Measurements from ENCODE around the gene JAM3.
"Not testable (repeated sequence)": the region's sequence is repeated elsewhere in the genome, so short reads cannot be mapped to it uniquely, and the experiment has no call there.

The JAM3 gene

DNA sequence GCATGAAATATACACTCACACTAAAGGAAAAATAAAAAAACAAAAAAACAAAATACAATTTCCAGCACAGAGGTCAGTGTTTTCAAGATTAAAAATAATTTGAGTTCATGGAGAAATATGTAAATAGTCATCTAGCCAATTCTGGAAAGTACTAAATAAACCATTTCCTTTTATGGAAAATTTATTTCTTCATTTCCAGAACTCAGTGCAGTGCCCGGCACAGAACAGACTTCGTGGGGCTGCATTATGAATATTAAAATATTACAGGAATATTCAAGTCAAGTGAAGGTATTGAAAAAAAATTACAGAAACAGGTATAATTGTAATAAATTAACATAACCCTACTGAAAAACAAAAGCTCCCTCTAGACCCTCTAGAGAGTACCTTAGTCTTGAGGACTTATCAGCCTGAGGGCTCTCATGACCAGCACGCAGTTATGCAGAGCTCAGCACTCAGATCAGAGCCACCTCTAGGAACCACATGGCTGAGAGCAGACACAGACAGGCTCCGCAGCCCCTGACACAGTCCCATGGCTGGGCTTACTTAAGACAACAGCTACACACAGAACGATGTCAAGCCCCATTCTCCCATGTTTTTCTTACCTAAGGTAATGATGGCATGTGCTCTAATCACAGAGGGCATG lies 109.3 kb downstream of the JAM3 start:
- DNase-seq (ENCODE audit: low spot score) (no peak), ATAC-seq (ENCODE audit: low read depth) (no peak)
- H3K27me3 ChIP-seq (ENCODE audit: insufficient read depth, poor library complexity, severe bottlenecking), result no peaks in the 10 kb centered on the region
- H3K9me3 ChIP-seq (ENCODE audit: severe bottlenecking), result no peaks in the 10 kb centered on the region
- H3K27ac ChIP-seq (ENCODE audit: poor library complexity, severe bottlenecking), result no peak overlapping the region
- no peaks in the 10 kb centered on the region for H3K4me1 ChIP-seq (ENCODE audit: insufficient read depth, poor library complexity, severe bottlenecking)
- TF ChIP-seq, protein P1, sequence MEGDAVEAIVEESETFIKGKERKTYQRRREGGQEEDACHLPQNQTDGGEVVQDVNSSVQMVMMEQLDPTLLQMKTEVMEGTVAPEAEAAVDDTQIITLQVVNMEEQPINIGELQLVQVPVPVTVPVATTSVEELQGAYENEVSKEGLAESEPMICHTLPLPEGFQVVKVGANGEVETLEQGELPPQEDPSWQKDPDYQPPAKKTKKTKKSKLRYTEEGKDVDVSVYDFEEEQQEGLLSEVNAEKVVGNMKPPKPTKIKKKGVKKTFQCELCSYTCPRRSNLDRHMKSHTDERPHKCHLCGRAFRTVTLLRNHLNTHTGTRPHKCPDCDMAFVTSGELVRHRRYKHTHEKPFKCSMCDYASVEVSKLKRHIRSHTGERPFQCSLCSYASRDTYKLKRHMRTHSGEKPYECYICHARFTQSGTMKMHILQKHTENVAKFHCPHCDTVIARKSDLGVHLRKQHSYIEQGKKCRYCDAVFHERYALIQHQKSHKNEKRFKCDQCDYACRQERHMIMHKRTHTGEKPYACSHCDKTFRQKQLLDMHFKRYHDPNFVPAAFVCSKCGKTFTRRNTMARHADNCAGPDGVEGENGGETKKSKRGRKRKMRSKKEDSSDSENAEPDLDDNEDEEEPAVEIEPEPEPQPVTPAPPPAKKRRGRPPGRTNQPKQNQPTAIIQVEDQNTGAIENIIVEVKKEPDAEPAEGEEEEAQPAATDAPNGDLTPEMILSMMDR (IDR thresholded peaks at IDR 0.05; ENCODE audit: poor library complexity, severe bottlenecking), result no peak
- peaks cover 76% of the 10 kb centered on the region for H3K36me3 ChIP-seq (ENCODE audit: low read depth)
- no peak overlapping the region for H3K4me3 ChIP-seq (ENCODE audit: severe bottlenecking)

- ATAC-seq (ENCODE audit: low read depth) (no peak), DNase-seq (ENCODE audit: low spot score) (no peak)
- TF ChIP-seq, protein P1 (IDR thresholded peaks at IDR 0.05; ENCODE audit: poor library complexity, severe bottlenecking), result no peak
- H3K9me3 ChIP-seq (ENCODE audit: severe bottlenecking), result no peaks in the 10 kb centered on the region
- H3K27me3 ChIP-seq (ENCODE audit: insufficient read depth, poor library complexity, severe bottlenecking), result no peaks in the 10 kb centered on the region
- H3K27ac ChIP-seq (ENCODE audit: poor library complexity, severe bottlenecking), result no peak overlapping the region
- peaks cover 87% of the 10 kb centered on the region for H3K36me3 ChIP-seq (ENCODE audit: low read depth)
- no peak overlapping the region for H3K4me3 ChIP-seq (ENCODE audit: severe bottlenecking)
- H3K4me1 ChIP-seq (ENCODE audit: insufficient read depth, poor library complexity, severe bottlenecking), result no peaks in the 10 kb centered on the region
Observed at GRCh38 chr11:134181707-134182106, 112.8 kb downstream of the JAM3 start.

DNA sequence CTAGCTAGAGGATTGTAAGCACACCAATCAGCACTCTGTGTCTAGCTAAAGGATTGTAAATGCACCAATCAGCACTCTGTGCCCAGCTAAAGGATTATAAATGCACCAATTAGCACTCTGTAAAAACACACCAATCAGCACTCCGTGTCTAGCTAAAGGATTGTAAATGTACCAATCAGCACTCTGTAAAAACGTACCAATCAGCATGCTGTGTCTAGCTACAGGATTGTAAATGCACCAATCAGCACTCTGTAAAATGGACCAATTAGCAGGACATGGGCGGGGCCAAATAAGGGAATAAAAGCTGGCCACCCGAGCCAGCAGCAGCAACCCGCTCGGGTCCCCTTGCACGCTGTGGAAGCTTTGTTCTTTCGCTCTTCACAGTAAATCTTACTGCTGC lies 119.2 kb downstream of the JAM3 start:
- not testable (repeated sequence) for H3K27ac ChIP-seq (ENCODE audit: poor library complexity, severe bottlenecking); H3K4me1 ChIP-seq (ENCODE audit: insufficient read depth, poor library complexity, severe bottlenecking); H3K27me3 ChIP-seq (ENCODE audit: insufficient read depth, poor library complexity, severe bottlenecking); DNase-seq (ENCODE audit: low spot score); ATAC-seq (ENCODE audit: low read depth); H3K9me3 ChIP-seq (ENCODE audit: severe bottlenecking); H3K4me3 ChIP-seq (ENCODE audit: severe bottlenecking)
- H3K36me3 ChIP-seq (ENCODE audit: low read depth), result peaks cover 99% of the 10 kb centered on the region

DNA sequence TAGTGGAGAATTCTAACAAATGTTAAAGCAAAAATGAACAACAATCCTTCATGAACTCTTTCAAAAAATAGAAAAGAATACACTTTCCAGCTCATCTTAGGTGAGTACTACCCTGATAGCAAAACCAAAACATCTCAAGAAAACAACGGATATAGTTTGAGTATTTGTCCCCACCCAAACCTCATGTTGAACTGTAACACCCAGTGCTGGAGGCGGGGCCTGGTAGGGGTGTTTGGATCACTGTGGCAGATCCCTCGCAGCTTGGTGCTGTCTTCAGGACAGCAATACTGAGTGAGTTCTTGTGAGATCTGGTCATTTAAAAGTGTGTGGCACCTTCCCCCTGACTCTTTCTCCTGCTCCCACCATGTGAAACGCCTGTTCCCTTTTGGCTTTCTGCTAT lies 127.9 kb downstream of the JAM3 start:
- no peak for ATAC-seq (ENCODE audit: low read depth)
- no peak for DNase-seq (ENCODE audit: low spot score)
- Histone ChIP-seq H3K9me3 (ENCODE audit: severe bottlenecking) (no peaks in the 10 kb centered on the region), H3K4me1 (ENCODE audit: insufficient read depth, poor library complexity, severe bottlenecking) (no peaks in the 10 kb centered on the region), H3K27ac (ENCODE audit: poor library complexity, severe bottlenecking) (no peak overlapping the region), H3K27me3 (ENCODE audit: insufficient read depth, poor library complexity, severe bottlenecking) (no peaks in the 10 kb centered on the region), H3K4me3 (ENCODE audit: severe bottlenecking) (no peak overlapping the region), H3K36me3 (ENCODE audit: low read depth) (peaks cover 91% of the 10 kb centered on the region)
- TF ChIP-seq, protein P1 (IDR thresholded peaks at IDR 0.05; ENCODE audit: poor library complexity, severe bottlenecking), result no peak

DNA sequence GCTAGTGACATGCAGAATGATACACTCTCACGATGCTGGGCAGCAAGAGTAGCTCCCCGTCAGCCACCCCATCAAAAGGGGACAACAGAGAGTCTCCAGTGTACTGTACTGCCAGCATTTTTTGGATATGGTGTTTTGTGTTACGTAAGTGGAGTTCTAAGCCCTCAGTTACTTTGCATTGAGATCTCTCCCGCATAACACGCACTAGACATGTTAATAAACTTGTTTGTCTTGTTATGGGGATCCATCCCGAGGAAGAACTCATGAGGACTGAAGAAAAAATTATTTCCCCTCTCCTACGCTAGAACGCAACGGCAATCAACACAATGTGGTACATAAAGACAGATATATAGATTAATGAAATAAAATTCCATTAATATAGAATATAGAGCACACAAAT lies 130.7 kb downstream of the JAM3 start:
- no peaks in the 10 kb centered on the region for H3K9me3 ChIP-seq (ENCODE audit: severe bottlenecking)
- H3K4me1 ChIP-seq (ENCODE audit: insufficient read depth, poor library complexity, severe bottlenecking), result no peaks in the 10 kb centered on the region
- H3K27ac ChIP-seq (ENCODE audit: poor library complexity, severe bottlenecking), result no peak overlapping the region
- TF ChIP-seq, protein P1 (IDR thresholded peaks at IDR 0.05; ENCODE audit: poor library complexity, severe bottlenecking), result no peak
- DNase-seq (ENCODE audit: low spot score), result no peak
- no peak for ATAC-seq (ENCODE audit: low read depth)
- peaks cover 91% of the 10 kb centered on the region for H3K36me3 ChIP-seq (ENCODE audit: low read depth)
- H3K27me3 ChIP-seq (ENCODE audit: insufficient read depth, poor library complexity, severe bottlenecking), result no peaks in the 10 kb centered on the region
- no peak overlapping the region for H3K4me3 ChIP-seq (ENCODE audit: severe bottlenecking)
